Adrenal gland (tissue), 5 donors: ENCODE data around the gene TAB2.

Experiments used
- CTCF ChIP-seq, 6 experiments: fragments of 450-650 bp in 4 of 6; fragments of 200-600 bp in 2 of 6; sonication (generic) in 1 of 6; IDR thresholded peaks; 1 replicate in 5 of 6; 2 replicates in 1 of 6; pipeline versions ENCODE4 v1.5.1 to v1.8.0; 2016 to 2021; ENCODE audit warnings: antibody characterized with exemption in 6 of 6, mild to moderate bottlenecking in 2 of 6, moderate library complexity in 1 of 6
- POLR2A ChIP-seq, 2 donors: fragments of 450-650 bp; IDR thresholded peaks; one replicate each; pipeline ENCODE4 v1.6.1; 2017; ENCODE audit warnings: antibody characterized with exemption in 2 of 2, mild to moderate bottlenecking in 2 of 2, moderate library complexity in 1 of 2
- donor health status: DM: no; HTN: no; CAD: no.

GRCh38 chr6:149334201-149334600 is 16.7 kb downstream of the TAB2 start:
- no peak for TF ChIP-seq POLR2A (IDR thresholded peaks at IDR 0.05)
- no peak for TF ChIP-seq CTCF (IDR thresholded peaks at IDR 0.05)
